Measurements from ENCODE around the gene CDK1.

Gene CDK1

DNA sequence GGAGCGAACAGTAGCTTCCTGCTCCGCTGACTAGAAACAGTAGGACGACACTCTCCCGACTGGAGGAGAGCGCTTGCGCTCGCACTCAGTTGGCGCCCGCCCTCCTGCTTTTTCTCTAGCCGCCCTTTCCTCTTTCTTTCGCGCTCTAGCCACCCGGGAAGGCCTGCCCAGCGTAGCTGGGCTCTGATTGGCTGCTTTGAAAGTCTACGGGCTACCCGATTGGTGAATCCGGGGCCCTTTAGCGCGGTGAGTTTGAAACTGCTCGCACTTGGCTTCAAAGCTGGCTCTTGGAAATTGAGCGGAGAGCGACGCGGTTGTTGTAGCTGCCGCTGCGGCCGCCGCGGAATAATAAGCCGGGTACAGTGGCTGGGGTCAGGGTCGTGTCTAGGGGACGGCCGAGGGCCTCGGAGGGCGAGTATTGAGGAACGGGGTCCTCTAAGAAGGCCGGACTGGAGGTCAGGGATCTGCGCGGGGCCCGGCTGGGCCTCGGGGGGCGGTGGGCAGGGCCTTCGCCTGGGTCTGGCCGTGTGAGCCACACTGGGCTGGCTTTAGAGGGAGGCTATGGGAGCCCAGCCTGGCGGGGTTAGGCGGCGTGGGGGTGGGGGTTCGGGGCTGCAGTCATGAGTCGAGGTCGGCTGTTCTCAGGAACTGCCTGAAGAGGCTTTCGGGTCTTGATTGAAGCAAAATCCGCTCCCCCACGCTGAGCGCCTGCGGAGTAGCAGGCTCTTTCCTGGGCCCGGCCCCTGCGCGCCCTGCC is at the start of gene CDK1:
Gene CDK1 (plus strand): TSS at position 265 of the 757 bp plus-strand sequence. CDS start 1,688 bp downstream, outside the sequence.
- peak; percentile 88 to 94 for DNase-seq (ENCODE audit: extremely low read depth in 1 of 2, low read depth in 1 of 2)

DNA sequence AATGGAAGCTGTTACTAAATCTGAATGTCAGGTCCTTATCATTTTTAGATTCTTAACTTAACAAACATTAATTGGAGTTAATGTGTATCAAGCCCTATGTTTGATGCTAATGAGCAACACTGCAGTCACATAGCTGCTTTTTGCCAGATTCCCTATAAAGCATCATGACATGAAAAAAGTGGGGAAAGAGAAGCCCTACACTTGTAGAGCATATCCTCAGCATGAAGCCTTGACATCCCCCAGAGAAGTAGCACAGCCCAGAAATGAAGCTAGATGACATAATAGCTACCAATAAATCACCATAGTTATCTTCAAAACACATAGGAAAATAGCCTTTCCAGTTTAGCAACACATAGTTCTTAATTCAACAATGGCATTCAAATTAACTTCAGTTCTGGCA is 49.2 kb upstream of the CDK1 start:
- no peak for DNase-seq (ENCODE audit: extremely low read depth in 1 of 2, low read depth in 1 of 2)

DNA sequence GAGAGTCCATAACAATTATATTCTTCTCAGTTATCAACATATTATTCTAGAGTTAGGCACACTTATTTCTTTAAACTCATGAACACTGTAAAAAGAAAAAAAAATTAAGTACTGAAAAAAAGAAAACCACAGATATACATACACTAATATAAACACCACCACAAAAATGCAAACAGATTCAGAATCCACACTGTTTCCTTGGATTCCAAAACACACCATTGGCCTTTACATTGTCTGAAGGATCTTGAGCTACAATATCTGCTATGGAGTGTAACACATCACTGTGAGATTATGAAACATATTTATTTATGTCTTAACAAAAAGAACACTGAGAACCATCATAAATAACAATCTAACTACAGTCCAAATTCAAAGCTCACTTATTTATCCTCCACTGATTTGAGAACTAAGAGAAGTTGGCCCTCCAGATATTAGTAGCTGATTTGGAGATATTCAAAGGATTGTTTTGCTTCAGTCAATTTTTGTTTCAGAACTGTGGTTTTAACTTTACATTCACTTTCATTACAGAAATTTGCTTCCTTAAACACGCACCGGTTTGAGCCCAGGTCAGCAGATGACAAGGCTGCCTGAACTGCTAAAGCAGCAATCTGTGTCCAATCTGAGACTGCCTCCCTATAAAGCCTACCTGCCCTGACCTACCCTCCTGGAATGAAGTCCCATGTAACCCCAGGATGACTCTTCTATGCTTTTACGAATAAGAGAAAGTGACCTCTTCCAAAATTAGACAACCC is 47.0 kb upstream of the CDK1 start:
- no peak for DNase-seq (ENCODE audit: extremely low read depth in 1 of 2, low read depth in 1 of 2)

DNA sequence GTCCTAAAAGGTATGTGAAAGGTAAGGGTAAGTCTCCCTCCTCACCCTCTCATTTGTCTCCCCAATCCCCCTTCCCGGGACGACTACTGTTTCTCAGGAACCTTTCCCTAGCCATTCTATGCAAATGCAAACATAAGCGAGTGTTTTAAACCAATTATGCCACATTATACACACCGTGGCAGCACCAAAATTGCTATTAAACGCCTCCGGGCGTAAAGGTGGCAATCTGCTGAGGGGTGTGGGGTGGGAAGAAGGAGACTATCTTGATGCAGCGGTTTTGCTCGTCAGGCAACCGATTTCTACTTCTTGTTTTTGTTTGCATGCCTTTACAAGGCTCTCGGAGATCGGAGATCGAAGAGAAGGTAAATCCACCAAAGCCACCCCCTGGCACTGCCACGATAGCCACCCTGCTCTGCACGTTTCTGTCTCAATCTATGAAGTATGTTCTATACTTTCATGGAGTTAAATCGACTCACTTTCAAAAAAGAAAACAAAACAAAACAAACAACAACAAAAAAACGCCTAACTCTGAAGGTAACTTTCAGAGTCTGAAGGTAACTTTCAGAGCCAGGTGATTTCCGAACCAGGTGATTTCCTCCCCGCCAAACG is 46.0 kb upstream of the CDK1 start:
- DNase-seq (ENCODE audit: extremely low read depth in 1 of 2, low read depth in 1 of 2), result no peak

DNA sequence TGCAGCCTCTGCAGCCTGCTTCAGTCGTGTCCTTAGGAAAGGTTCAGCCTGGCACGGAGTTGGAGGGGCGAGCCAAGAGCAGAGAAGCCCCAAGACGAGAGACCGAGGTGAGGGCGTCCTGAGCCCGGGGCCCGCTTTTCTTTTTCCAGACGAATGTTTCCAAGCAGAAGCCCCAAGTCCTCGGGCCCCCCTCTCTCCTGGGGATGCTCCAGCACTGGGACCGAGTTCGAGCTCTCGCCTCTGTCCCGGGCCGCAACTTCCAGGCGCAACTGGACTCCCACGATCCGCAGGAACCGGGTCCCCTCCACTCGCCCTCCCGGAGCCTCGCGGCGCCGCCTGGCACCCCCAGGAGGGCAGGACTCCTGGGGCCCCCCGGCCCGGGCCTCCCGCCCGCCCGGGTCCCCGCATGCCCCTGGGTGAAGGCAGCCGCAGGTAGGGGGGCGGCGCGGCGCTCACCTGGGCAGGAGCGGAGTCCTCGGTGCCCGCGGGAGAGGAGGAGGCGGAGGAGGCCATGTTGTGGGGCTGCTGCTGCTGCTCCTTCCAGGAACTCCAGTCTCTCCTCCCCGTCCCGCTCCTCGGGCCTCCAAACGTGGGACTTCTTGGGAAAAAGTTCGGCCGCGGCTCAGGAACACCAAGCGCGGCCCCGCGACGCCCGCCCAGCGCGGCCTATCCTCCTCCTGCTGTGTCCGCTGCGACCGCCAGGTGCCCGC is 45.3 kb upstream of the CDK1 start:
- DNase-seq (ENCODE audit: extremely low read depth in 1 of 2, low read depth in 1 of 2), result no peak

DNA sequence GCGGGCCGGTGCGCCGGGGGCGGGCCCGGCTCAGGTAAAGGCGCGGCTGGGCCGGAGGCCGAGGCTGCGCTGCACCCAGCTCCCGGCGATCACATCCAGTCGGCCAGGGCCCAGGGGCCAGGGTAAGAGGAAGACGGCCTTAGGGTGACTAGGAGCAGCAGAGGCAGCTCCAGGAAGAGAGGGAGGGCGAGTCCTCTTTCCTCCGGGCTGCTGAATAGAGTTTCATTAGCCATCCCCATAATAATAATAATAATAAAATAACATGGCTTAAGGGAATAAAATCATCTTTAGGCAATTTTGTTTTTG is 44.8 kb upstream of the CDK1 start:
- no peak for DNase-seq (ENCODE audit: extremely low read depth in 1 of 2, low read depth in 1 of 2)

DNA sequence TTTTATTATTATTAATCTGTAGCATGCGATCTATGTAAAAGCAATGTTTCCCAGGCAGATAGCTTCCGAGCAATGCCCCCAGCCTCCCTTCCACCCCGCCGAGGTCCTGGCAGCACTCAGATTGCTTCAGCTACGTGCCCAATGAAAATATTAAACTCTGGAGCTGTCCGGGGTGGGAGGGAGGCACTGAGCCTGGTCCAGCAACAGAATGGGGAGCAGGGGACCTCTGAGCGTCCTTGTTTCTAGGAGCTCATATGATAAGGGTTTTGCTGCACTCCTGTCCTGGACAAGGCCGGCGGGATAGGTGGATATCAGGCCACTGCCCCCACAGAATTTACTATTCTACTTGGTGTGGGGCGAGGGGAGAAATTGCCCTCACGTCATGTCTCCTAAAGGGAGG is 44.5 kb upstream of the CDK1 start:
- no peak for DNase-seq (ENCODE audit: extremely low read depth in 1 of 2, low read depth in 1 of 2)

DNA sequence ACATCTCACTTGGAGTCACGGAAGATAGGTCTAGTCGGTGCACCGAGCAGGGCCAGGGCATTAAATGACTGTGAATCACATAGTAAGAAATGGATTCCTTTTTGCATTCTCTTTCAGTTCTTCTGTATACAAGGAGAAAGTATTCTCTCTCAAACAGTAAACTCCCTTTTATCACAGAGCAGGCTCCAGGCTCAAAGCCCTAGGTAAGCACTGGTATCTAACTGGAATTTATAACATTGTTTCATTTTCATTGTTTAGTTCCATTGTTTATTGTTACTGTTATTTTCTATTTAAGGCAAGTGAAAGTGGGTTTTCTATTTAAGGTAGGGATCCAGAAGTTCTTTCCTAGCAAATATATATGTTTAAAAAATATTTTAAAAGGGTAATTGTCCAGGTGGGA is 44.1 kb upstream of the CDK1 start:
- no peak for DNase-seq (ENCODE audit: extremely low read depth in 1 of 2, low read depth in 1 of 2)

DNA sequence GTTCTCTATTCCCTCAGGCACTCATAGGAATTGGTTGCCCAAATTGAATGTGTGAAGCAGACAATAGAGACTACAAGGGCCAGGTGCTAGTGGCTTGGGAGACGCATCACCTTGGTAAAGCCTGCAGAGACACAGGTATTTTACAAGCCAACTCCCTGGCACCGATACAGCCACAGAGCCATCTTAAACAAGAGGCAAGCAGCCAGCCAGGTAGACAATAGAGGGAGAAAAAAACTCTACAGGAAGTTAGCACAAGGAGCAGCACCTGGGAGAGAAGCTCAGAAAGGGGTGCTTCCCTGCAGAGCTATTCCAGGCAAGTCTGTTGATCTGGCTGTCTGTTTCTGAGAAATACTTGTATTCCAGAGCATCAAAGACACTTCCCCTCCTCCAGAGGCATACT is 43.0 kb upstream of the CDK1 start:
- no peak for DNase-seq (ENCODE audit: extremely low read depth in 1 of 2, low read depth in 1 of 2)

DNA sequence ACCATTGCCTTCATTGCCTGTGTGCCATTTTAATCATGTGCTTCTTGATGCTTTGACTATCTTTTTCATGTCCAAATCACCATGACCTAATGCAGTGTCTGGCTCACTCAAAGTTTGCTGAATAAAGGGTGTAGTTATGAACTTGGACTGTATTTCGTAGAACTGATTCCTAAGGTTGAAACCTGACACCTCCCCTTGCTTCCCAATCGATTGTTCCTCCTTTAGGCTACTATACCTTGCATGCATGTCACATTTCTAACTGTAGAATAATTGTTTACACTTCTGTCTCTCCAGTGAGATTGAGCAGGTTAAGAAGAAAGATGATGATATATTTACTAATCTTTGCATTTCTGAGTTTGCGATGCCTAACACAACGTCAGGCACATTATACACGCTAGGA is 41.0 kb upstream of the CDK1 start:
- DNase-seq (ENCODE audit: extremely low read depth in 1 of 2, low read depth in 1 of 2), result no peak

DNA sequence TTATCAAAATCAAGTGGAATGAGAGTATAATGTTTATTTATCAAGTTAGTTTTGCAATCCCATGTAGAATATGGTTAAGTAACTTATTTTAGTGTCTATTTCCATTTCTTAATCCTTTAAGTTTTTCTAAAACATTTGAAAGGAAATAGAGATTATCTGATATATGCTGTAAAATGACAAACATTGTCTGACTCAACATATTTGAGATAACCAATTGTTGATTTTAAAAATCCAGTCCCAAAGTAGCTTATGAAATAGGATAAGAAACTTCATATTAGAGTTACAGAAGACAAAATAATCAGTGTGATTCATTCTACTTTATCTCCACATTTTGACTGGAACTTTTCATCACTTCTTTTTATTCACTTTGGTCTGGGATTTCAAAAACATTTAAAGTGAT is 38.7 kb upstream of the CDK1 start:
- no peak for DNase-seq (ENCODE audit: extremely low read depth in 1 of 2, low read depth in 1 of 2)

DNA sequence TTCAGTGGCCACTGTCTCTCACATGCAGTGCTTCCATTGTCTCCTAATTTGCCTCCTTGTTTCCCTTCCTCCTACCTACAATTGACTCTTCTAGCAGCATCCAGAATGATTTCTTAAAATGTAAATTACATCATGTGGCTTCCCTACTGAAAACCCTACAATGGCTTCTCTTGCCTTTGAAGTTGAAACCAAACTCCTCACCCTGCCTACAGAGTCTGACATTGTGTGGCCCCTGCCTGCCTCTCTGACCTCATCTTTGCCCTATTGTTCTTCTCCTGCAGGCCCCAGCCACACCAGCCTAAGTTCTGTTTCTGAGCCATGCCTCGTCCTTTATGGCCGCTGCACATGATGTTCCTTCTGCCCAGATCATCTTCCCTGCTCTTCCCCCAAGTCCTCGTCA is 35.8 kb upstream of the CDK1 start:
- no peak for DNase-seq (ENCODE audit: extremely low read depth in 1 of 2, low read depth in 1 of 2)

DNA sequence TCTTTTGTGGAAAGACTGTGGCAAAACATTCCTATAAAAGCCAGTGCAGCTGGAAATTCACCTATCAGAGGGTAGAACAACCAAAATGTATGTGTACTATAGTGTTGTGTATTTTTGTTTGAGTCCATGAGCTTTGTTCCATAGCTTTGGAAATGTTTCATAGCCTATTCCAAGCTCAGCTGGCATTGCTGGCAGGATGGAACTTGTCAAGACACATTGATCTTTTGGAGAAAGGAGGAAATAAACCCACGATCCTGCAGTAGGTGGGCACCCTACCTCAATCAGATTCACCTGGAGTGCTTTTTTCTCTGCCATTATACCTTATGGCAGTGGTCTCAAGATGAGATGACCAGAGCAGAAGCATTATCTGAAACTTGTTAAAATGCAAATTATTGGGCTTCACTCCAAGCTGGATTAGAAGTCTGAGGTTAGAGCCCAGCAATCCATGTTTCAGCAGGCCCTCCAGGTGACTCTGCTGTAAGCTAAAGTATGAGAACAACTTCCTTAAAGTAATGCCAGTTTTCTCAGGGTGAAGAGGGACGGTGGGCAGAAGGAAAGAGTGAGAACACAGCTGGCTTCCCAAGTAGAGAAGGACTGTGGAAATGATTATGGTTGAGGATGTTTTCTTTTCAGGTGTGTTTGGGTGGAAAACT is 30.3 kb upstream of the CDK1 start:
- DNase-seq (ENCODE audit: extremely low read depth in 1 of 2, low read depth in 1 of 2), result no peak

DNA sequence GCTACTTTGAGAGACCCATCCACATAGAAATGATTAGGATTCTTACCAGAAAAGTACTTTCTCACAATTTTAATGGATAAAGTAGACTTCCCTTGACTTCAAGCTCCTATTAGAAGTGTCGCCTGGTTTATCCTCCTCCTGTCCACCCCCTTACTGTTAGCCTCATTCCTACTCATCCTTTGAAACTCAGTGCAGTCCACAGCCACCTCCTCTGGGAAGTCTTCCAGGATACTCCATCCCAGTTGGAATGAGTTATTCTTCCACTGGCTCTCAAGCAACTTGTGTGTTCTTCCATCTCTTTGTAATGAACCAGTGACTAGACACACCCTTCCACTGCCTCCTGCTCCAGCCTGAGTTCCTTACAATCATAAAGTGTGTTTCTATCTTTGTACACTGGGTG is 25.1 kb upstream of the CDK1 start:
- DNase-seq (ENCODE audit: extremely low read depth in 1 of 2, low read depth in 1 of 2), result no peak

DNA sequence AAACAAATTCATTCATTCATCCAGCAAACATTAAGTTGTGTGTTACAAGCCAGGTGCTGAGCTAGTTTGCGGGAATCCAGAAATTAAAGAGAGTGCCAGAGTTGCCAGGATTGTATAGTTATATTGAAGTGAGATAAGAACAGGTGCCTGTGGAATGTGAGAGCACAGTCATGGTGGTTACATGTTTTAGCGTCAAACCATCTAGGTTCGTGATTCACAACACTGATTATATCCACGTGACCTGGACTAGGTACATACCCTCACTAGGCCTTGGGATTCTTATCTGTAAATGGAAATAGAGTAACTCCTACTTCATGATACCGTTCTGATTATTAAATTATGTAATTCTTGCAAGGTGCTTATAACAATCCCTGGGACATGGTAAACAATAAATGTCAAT is 24.5 kb upstream of the CDK1 start:
- DNase-seq (ENCODE audit: extremely low read depth in 1 of 2, low read depth in 1 of 2), result no peak

DNA sequence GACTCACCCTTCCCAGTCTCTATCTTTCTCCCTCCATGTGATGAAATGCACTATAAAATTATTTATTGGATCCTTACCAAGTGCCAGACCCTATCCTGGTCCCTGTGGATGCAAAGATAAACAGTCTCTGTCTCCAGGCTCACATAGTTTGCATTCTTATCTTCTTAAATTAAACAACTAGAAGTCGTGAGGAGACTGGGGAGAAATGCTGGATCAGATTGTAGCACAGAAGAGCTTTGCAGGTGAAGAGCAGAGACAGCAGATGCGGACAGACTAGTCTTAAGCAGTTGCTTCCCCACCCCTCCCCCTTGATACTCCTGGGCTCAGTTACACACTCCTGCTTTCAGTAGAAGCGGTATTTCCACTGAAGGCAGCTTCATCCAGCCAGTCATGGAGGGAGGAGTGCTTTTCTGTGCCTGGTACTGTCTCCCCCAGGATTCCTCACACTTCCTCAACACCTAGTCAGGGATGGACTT is 20.8 kb upstream of the CDK1 start:
- DNase-seq (ENCODE audit: extremely low read depth in 1 of 2, low read depth in 1 of 2), result no peak

DNA sequence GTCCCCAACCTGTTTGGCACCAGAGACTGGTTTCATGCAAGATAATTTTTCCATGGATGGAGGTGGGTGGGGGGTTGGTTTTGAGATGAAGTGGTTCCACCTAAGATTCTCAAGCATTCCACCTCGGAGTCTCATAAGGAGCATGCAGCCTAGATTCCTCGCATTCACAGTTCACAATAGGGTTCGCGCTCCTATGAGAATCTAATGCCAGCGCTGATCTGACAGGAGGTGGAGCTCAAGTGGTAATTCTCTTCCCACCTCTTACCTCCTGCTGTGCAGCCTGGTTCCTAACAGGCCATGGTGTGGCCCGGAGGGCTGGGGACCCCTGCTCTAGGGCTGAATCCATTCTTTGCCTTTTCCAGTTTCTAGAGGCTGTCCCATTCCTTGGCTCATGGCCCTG is 19.1 kb upstream of the CDK1 start:
- DNase-seq (ENCODE audit: extremely low read depth in 1 of 2, low read depth in 1 of 2), result no peak

DNA sequence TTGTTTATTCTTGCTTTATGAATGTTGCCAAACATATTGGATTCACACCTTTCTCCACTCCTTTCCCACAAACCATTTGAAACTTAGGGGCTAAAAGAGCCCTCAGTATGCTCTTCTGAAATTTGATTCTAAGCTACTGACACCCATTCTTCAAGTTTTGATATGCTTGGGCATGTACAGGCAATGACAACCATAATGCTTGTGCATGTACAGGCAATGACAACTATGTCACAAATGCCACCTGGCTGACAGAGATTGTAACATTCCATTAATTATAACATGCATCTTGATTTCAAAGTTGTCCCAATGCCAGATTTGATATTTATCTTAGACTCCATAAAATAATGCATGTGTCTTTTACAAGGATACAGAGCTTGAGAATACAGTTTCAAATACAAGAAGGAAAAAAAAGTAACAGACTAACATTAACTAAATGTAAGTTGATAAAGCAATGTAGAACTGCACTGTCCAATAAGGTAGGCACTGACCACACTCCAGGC is 17.5 kb upstream of the CDK1 start:
- DNase-seq (ENCODE audit: extremely low read depth in 1 of 2, low read depth in 1 of 2), result no peak

DNA sequence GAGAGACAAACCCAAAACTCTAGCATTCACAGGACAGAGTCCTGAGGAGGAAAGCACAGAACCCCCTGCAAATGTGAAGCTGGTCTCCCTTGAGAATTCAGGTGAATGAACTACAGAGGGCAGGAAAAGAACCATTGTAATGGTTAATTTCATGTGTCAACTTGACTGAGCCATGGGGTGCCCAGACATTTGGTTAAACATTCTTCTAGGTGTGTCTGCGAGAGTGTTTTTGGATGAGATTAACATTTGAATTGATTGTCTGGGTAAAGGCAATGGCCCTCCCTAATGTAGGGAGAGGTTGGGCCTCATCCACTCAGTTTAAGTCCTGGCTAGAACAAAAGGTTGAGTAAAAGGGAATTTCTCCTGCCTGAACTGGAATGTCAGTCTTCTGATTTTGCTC is 15.7 kb upstream of the CDK1 start:
- no peak for DNase-seq (ENCODE audit: extremely low read depth in 1 of 2, low read depth in 1 of 2)

DNA sequence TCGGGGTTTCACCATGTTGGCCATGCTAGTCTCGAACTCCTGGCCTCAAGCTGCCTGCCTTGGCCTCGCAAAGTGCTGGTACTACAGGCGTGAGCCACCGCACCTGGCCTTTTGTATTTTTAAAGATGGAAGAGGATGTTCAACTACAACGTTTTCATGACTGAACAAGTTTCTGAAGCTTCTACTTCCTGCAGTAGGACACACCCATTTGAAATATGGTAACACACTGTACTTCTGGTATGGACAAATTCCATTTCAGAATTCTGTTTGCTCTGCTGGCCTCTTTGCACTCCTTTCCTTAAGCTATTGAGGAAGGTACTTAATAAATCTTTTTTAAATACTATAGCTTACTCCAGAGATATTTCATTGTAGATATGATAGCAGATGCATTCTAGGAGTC is 10.9 kb upstream of the CDK1 start:
- DNase-seq (ENCODE audit: extremely low read depth in 1 of 2, low read depth in 1 of 2), result no peak

DNA sequence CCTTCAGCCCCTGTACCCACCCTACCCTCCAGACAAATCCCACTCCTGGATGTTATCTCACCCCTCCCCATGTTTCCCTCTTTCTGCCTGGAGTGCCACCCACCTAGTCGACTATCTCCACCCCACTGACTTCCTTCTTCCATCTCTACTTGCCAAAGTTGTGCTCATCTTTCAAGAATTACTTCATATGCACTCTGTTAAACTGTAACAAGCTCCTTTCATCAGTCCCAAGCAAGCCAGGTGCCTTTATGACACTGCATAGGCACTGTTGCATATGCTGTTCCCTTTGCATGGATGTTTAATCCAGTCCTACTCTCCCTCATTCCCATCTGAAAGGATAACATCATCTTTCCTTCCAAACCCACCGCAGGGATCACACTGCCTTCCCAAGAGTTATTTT is 8.9 kb upstream of the CDK1 start:
- DNase-seq (ENCODE audit: extremely low read depth in 1 of 2, low read depth in 1 of 2), result no peak

Measured in stimulated activated CD8-positive, alpha-beta memory T cell treated with anti-CD3 and anti-CD28 coated beads, Interleukin-7, amount 100 ng/mL, for 48 hours (primary cell).